SK-N-MC (cell line): Measurements from ENCODE around the gene PGAP2.

Source experiments
- EZH2 ChIP-seq: fragments of 200-600 bp; sonication (generic); IDR thresholded peaks from one replicate; pipeline ENCODE4 v1.6.1; 2017; ENCODE audit warnings: antibody characterized with exemption
- FOXP2 ChIP-seq: optimal IDR thresholded peaks from 2 replicates; pipeline ENCODE3; 2011; ENCODE audit warnings: mild to moderate bottlenecking, moderate library complexity; ENCODE audit not compliant: insufficient read depth; ENCODE audit errors: extremely low read length, control extremely low read depth
- POLR2AphosphoS5 ChIP-seq: IDR thresholded peaks from 2 replicates; pipeline ENCODE4 v1.6.1; 2012; ENCODE audit warnings: mild to moderate bottlenecking, low read depth, low read length, borderline replicate concordance

GRCh38 chr11:3840870-3841425 lies 32.6 kb downstream of the PGAP2 start, which contains the start of gene RHOG:
- TF ChIP-seq POLR2AphosphoS5 = no peak
- no peak for TF ChIP-seq FOXP2
- no peak for TF ChIP-seq EZH2
